GM12873 (cell line): ENCODE data around the gene EMD.

Experiments
- CTCF ChIP-seq: IDR thresholded peaks from 2 replicates; pipeline ENCODE4 v1.5.1; 2012; ENCODE audit warnings: low read depth, mild to moderate bottlenecking, moderate library complexity, low read length, control low read depth; ENCODE audit not compliant: insufficient read depth; ENCODE audit errors: missing control alignments

EMD gene

DNA sequence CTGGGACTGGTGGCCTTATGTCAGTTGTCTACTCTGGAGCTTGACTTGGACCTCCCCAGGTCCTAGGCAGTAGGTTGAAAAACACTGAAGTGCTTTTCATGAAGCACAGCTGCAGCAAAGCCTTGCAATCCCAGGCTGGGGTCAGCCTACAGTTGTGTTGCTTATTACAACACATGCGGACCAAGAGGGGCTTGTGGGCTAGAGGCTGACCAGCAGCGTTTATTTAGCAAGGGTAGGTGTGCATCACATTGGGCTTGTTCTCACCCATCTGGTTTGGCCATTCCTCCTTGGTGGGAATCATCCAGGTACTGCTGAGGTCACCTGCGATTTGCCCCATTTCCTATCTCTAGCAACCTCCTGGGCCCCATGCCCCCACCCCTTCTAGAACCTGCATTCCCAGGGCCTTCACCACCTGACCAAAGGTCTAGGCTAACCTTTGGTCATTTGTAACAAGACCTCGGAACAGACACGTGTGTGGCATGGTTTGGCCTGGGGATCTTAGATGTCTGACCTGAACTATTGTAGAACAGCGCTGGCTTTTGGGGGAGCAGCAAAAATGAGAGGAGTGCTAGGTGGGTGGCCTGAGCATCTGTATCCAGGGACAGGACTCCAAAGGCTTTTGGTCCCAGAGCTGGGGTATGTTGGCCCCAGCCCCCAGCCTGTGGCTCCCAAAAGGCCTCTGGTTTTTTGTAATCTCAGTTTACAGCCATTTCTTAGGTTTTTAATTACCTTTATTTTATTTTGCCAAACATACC, 22.1 kb downstream of the EMD start:
- no peak for TF ChIP-seq CTCF

DNA sequence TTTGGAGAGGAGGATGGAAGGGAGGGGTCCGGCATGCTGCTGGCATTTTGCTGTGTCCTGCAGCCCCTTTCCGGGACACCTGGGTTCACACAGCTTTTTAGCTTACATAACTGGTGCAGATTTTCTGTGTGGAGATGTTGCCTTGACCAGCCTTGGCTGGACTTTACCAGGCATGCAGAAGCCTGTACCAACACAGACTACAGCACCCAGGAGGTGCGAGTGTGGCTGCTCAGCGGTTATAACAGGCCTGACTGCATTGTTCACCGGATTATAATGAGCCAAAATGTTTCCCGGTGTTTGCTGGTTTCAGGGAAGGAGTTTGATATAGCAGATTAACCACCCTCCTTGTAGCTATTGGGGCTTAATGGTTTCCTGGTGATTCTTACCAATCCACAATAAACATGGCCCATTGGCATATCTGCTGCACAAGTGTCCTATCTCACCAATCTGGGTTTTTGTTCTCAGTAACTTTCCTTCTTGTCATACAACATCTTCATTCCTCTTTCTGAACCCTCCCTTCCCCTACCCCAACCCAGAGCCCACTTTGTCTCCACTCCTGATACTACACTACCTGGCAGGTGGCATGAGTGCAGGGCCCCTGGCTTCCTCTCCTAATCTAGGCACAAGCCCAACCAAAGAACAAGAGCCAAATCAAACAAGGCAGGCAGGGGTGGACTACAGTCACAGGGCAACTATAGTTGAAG, 23.0 kb downstream of the EMD start:
- TF ChIP-seq CTCF = no peak

DNA sequence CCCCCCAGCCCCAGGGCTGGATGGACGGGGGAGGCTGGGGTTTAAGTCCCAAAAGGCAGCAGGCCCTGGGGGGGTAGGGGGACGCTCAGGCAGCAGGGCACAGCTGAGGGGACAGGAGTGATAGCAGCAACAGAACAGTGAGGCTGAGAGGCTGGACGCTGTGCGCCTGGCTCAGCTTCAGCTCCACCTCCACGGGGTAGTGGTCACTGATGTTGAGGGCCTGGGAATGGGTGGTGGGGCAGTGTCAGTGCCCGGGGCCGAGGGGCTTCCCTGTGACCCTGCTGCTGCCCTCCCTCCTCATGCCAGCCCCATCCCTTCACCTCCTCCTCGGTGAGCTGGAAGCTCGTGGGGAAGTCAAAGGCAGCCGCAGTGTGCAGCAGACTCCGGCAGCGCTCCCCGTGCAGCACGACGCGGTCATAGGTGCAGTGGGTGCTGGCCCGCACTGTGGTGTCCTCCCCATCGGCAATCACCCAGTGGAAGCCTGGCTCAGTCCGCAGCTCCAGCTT, 23.6 kb downstream of the EMD start:
- no peak for TF ChIP-seq CTCF

GRCh38 chrX:154403192-154403591, 24.1 kb downstream of the EMD start:
- no peak for TF ChIP-seq CTCF

- TF ChIP-seq CTCF = no peak
These were observed 24.8 kb downstream of the EMD start for GRCh38 chrX:154403858-154404257.

DNA sequence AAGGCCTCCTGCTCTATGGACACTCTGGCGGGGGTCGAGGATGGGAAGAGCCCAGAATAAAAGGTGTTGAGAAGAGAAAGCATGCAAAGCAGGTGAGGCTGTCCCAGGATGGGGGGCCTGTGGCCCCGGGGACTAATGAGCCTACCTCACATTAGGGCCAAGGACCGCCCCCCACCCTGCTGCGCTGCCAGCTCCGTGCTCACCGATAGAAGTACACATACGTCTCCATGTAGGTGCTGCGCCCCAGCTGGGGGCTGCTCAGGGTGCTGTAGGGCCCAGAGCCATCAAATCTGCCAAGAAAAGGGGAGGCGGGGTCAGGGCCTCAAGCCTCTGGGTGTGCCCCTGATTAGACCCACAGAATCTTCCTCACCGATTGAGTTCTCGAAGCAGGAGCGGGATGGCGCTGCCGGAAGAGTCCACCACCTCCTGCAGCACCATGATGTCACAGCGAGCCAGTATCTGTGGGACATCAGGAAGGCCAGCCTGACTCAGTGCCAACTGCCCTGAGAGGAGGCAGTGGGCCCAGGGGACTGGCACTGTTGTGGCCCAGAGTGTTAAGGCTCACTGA, 25.6 kb downstream of the EMD start:
- no peak for TF ChIP-seq CTCF

- no peak for TF ChIP-seq CTCF
These were observed 29.6 kb downstream of the EMD start for GRCh38 chrX:154408659-154409221.
